Fibroblast of upper back skin (primary cell): ENCODE measurements around the gene PRSS38.

ENCODE experiments used
- DNase-seq: peaks from one replicate; pipeline ENCODE4 v3.0.0-alpha.2; 2013

PRSS38 gene

DNA sequence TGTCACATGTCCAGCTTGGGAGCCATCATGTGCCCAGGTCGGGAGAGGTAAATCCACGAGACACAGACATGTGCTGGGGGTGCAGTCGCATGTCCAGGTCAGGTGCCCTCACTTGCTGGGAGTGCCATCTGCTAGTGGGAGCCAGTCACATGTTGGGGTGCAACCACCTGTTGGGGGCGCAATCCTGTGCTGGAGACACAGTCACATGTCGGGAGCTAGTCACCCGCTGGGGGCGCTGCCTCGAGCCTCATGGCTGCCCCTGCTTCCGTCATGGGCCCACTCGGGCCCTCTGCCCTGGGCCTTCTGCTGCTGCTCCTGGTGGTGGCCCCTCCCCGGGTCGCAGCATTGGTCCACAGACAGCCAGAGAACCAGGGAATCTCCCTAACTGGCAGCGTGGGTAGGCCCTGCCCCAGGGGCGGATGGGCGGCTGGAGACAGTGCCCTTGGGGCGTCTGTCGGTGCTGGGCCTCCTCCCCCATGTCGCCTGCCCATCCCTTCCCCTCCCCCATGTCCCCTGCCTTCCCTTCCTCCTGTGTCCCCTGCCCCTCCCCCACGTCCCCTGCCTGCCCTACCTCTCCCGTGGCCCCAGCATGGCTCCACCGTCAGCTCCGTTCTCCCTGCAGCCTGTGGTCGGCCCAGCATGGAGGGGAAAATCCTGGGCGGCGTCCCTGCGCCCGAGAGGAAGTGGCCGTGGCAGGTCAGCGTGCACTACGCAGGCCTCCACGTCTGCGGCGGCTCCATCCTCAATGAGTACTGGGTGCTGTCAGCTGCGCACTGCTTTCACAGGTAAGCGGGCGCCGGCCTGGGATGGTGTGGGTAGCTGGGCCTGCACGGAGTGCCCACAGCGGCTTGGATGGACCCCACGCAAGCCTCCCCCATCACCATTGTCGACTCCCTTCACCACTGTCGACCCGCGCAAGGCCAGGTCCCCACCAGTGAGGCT, at the start of gene PRSS38:
Gene PRSS38 (plus strand): TSS at position 208 of the 942 bp plus-strand sequence. CDS start 42 bp downstream, at position 250.
- no peak for DNase-seq

DNA sequence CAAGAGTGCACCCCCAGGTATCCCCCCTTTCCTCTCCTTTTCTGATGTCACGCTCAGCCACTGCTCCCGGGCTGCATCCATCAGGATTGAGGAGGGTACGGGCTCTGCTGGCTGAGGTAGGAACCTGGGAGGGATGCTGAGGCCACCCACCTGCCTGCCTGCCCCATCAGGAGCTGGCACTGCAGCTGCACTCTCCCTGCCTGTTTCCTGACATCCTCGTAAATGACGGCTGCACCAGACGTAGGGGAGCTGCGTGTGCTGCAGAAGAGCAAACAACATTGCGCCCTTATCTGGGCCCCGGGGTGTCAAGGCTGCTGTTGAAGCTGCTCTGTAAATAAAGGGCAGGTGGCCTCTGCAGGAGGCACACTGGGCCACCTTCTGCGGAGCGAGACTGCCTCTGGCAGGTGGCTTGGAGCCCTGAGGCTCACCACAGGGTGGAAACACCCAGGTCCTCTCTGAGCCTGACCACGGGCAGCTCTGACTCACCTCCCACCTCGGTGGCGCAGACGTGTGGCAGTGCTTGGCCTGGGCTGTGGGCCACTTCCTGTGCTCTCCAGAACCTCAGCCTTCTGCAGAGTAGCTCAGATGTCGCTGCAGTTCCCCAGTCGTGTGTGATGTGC, 49.4 kb upstream of the PRSS38 start:
- no peak for DNase-seq

DNA sequence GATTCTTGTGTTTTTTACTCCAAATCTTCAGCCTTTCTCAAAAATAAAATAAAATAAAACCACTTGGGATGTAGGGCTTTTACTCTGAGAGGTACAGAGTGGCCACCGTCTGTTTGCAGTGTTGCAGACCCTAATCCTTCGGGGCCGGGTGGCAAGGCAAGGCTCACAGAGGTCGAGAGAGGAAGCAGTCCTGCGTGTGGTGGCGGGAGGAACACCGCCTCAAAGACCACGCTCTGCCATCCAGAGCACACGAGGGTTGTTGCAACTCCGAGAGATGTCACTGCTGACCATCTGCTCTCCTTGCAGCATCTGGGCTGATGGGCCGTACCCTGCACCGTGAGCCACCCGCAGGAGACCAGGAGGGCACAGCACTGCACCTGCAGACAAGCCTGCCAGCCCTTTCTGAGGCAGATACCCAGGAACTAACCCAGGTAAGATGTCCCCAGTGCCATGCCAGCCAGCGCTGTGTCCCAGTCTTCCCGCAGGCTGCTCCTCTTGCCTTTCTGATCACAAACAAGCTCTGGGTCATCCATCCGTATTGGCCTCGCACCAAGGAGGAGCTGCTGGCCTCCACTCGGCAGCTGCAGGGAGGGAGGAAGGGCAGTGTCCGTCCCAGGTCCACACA, 48.7 kb upstream of the PRSS38 start:
- DNase-seq, result no peak

DNA sequence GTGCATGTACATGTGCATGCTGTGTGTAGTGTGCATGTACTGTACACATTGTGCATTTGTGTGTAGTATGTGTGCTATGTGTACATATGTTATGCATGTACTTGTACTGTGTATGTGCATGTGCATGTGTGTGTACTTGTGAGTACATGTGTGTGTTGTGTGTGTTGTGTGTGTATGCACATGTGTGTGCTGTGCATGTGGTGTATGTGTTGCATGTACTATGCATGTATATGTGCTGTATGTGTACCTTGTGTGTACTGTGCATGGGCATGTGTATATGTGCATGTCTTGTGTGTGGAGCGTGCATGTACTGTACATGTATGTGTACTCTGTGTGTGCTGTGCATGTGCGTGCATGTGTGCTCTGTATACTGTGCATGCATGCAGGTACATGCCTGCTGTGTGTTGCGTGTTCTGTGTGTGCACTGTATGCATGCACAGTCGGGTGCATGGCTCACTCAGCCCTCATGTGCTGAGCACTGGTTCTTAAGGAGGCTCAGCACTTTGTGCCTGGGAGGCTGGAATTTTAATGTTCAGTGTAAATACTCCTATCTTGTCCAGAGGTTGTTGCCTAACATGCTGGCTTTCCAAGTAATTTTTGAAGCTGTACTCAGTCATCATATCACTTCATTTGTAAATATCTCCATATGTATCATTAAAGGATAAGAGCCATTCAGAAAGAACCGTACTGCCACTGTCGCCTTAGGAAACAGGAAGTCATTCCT, 47.9 kb upstream of the PRSS38 start:
- no peak for DNase-seq

DNA sequence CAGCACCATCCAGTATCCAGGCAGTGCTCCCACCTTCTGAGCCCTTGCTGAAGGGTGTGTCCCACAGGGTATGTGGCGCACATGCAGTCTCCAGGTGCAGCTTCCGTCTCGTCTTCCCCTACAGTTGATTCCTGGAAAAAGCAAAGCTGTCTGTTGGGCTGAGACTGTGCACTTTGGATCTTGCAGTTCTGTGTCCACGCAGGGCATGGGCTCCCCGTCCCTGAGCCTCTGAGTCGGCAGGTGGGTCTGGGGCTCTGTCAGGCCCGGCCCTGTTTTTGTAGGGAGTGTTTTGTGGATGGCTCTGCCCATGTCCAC, 47.4 kb upstream of the PRSS38 start:
- no peak for DNase-seq

DNA sequence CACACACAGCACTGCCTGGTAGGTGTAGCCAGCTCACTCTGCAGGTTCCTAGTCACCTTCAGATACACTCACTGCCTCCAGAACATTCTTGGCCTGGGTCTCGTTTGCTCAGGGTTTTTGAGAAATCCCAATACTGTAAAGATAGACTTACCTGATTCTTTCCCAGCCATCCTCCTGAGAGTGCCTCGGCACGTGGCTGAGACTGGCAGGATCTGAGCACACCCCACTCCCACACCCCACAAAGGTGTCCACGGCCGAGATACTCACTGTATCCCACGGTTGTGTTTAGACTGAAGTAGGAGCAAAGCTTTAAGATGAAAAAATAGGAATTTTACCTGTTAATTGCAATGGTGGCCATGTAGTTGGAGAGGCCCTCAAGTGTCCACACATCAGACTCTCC, 46.8 kb upstream of the PRSS38 start:
- DNase-seq, result no peak

DNA sequence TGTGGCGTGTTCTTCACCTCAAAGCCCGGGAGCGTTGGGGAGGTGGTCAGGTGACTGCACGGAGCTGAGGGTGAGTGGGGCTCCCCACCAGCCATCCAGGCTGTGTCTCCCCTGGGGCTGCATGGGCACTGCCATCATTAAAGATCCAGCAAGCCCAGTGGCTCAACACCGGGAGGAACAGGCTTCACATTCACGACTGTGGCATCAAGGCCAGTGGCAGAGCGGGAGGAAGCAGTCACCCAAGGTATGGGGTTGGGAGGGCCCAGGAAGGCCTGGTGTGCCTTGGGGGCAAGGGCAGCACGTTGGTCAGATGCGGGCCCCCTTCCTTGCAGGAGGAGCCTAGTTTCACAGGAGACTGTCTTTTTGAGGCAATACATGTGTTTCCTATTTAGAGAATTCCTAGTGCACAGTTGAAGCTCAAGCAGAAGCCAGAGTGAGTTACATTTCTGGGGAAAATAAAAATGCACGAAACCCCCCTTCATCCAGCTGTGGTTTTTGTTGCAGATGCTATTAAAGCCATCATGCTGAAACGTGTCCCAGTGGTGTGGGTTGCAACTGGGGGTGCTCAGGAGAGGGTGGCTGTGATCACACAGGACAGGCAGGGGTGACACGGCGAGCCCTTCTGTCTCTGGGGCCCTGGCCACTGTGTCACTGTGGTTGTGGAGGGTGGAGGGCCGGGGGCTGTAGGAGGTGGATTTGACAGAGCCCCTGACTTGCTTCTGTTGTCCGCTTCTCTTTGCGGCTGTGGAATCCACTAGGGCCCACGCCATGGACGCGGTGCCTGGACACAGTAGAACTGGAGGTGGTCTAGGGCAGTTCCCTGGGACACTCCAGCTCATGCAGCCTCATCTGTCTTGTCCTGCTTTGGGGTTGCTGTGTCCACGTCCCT, 46.2 kb upstream of the PRSS38 start:
- DNase-seq, result peak; percentile 65

DNA sequence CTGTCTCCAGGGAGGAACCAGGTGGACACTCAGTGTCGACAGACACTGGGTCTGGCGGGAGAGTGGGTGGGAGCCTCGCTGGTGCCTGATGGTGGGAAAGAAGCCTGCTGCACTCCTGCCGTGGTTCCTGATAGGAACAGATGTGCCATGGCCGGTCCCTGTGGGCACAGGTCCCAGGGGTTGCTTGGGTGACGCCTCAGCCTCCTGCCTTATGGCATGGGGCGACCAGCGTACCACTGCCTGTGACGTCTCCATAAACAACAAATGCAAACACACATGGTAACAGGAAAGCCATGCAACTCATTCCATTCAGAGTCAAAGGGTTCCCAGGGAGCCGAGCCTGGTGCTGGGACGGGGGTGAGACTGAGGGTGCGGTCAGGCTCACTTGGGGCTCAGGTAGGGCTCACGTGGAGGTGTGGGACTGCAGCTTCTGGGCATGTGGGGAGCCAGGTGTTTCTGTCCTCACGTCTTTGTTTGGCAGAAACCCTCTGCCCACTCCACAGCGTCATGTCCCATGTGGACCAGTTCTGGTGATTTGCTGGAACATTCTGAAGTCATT, 45.5 kb upstream of the PRSS38 start:
- DNase-seq, result no peak

DNA sequence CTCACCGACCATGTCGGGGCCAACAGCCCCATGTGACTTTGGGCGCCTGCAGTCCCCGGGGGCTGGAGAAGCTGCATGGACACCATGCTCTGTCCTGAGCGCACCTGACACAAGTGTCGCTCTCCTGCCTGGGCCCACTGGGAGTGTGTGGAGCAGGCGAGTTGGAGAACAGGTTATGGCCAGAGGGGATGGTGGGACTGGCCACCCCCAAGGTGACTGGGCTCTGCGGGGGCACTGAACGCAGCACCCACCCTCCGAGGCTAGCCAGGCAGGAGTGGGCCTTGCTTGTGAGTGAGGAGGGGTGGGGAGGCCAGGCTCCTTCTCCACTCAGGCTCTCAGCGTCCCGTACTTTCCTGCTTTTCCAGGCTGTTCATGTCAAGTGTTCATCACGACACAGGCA, 44.7 kb upstream of the PRSS38 start:
- DNase-seq, result no peak

DNA sequence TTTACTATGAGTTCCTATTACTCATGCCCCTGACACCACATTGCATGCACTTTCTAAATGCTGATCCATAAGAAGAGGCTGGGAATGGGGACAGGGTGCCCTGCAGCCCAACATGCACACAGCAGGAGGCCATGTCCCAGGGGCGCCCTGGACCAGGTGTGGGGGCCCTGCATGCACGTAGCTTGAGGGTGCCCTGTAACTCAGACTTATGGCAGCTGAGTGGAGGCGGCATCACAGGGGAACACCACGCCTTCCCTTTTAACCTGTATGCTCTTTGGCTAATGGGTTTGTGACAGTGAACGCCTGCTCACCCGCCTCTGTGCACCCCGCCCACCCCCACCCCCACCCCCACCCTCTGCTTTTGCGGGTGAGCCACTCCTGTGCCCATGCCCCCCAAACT, 44.1 kb upstream of the PRSS38 start:
- DNase-seq, result no peak

DNA sequence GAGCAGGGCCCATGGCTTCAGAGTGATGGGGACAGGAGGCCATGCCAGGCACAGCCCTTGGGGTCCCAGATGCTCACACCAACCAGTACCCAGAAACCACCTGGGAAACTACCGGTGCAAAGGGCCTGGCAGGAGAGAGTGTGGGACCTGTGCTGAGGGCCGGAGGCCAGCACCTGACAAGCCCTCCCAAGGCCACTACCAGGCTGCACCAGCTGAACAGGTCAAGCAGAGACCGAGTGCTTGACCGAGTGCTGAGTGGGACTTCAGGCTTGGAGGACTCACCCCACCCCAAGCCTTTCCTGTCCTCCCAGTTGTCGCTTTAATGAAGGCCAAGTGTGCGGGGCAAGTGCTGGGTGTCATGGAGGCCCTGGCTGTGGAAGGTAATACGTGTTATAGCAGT, 43.7 kb upstream of the PRSS38 start:
- DNase-seq, result no peak

DNA sequence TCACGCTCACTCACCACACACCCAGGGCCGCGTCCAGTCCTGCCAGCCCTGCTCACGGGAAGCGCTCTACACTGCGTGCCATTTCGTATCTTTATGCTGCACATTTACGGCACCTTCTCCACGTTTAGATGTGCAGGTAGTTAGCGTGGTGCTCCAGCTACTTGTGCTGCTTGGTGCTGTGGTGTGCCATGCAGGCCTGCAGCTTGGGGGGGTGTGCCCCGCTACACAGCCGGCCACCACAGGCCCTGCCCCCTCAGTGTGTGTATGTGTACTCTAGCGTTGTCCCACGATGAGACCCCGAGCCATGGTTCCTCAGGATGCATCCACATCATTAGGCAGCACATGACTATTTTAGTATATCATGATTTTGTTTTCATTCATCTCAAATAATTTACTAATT, 41.9 kb upstream of the PRSS38 start:
- DNase-seq, result no peak

DNA sequence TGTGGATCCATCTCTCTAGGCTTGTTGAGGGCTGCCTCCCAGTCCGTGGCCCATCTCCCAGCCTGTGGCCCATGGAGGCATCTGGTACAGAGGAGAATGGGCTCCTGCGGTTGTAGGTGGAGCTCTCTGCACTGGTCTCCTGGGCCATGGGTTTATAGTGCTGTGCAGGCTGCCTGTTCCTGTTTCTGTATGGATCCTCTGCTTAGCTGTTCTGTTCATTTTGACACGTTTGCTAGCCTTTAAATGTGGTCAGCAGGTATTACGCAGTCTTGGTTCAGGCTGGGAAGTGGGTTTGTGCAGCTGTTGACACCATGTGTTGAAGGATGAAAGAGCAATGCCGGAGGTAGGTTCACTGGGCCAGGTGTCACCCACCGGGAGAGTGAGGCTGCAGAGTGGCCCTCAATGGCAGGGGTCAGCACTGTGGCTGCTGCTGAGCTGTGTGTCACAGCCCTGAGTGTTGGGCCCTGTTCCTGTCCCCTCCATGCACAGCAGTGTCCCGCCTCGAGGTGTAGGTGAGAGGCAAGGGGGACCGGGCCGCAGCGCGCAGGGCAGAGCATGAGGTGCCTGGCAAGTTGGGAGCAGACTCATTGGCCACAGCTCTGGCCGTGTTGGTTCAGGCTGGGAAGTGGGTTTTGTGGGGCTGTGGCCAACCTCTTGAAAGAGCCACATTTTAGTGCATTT, 41.3 kb upstream of the PRSS38 start:
- no peak for DNase-seq

DNA sequence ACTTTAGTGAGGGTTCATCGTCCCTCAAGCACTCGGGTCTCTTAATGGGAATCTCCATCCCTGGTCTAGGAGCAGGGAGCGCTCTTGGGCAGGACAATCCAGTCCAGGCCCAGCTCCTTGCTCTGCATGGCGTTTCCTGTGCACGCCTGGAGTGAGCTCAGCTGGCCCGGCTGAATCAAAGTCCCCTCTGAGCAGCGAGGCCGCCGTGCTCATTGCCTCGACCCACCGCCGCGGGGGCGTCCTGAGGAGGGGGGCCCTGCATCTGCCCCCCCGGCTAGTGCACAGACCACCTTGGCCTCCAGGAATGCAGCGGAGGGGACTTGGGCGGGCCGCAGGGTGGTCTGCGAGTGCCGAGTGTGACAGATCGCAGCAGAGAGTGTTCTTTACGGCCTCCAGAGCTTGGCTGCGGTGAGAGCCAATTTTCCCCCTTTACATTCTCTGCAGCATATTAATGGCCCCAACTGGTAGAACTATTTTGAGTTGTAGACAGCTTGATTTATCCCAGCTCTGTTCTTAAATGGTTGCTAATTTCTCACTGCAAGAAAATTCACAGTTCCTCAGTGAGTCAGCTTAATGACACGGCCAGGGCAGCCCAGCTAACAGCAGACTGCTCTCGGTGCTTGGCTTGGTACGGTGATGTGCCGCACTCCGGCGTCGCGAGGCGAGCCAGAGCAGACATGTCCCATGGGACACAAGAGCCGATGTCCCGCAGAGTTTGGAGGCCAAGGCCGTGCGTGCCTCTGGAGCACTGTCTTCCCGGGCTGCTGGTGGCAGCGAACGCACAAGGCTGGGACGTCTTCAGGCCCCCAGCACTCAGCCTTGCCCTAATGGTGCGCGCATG, 40.4 kb upstream of the PRSS38 start:
- peak; percentile 97 for DNase-seq

DNA sequence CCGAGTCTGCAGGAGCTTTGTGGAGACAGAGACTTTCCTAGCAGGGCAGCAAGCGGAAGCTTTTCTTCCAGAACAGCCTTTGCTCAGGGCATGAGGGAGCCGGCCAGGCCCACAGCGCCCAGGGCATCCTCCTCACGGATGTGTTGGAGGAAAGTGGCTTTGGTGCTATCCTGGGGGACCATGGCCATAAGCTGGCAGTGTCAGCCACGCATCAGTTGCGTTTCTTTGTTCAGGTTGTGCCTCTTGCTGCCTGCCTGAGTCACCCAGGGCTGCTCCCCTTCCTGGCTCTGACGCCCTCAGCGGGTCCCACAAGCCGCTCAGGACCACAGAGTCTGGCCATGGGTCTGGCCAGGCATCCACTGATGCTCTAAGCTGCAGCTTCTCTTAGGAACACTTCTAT, 39.6 kb upstream of the PRSS38 start:
- no peak for DNase-seq

DNA sequence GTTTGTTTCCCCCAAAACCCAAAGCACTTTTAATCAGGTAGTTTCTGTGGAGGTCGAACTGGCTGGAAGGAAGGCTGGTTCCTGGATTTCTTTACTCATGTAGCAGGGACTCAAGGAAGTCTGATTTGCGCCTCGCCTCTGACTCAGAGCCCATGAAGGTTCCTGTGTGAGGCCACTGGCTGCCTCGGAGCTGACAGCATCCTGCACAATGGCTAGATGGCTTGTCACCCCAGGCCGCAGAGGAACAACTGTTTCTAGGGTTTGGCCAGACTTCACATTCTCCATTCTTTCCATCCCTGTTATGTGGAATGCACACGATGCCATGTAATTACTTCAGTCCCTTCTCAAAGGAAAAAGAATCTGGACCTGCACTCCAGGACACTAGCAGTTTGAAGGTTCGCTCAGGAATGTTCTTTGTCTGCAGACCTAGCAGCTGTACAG, 39.1 kb upstream of the PRSS38 start:
- DNase-seq, result peak; percentile 95

DNA sequence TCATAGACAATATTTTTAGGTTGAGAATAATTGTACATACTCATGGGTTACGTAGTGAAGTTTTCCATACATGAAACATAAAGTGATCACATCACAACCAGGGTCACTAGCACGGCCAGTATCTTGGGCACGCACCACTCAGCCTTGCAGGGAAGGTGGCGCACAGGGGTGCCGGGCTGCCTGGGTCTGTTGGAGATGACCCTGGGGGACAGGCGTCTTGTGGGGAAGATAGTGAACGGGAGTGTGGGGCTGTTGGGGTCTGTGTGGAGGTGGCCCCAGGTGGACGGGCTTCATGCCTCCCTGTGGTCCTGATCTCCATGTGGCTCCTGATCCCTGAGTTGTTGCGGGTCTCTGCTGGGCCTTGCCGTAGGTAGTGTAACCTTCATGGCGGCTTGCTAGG, 38.3 kb upstream of the PRSS38 start:
- no peak for DNase-seq

DNA sequence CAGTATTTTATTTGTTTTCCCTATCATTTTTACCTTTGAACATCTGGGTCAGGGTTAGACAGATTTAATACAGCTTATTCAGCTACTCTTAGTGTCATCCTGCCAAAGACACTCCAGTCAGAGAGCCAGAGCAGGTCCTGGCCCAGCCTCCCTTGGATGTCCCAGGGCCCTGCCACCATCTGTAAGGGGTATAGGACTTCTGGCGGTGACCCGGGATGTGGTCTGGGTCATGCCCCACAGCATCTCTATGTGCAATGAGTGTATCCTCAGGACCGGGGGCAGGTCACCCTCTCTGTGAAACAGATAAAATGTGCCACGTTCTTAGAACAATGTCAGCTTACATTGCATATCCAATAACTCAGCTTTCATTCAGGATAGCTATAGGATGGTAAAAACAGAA, 37.8 kb upstream of the PRSS38 start:
- no peak for DNase-seq

DNA sequence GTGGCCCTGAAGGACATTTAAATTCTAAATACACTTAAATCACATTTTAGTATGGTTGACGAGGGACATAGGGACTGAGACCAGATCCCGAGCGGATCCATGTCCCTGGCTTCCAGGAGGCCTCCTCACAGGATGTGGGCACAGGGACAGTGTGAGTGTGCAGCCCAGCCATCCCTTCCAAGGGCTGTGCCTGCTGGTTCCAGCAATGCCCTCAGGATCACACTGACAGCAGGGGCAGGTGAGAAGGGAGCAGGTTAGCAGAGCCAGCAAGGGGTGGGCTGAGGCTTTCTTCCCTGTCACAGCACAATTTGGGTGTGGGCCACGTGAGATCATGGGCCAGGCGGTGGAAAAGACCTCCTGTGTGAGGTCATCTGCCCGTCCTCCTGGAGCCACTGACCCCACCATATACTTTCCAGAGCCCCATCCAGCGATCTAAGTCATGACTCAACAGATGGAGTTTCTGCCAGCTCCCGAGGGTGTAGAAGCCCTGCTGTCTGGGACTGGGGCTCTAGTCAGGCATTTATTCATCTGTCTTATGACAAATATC, 37.0 kb upstream of the PRSS38 start:
- peak; percentile 71 for DNase-seq

DNA sequence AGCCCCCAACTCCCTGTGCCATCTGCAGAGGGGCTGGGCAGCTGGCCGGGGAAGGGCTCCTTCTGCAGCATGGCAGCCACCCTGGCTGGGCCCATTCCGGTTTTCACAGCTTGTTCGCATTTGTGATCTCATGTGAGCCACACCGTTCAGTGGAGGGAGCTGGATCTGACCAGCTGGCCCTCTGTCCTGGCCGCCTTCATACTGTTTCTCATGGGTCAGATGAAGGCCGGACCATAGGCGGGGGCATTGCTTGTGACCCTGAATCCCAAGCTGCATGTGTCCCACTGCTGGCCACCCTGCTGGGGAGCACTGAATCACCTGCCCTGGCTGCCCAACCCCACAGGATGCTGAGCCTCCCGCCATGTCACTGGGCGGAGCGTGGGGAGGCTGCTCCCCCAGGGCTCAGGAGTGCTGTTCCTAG, 36.4 kb upstream of the PRSS38 start:
- DNase-seq, result no peak
